Endothelial cell of umbilical vein (primary cell): Measurements from ENCODE around the gene MCC.

Experiments used
- CTCF ChIP-seq, 2 donors: IDR thresholded peaks; 1 replicate in 1 of 2; 2 replicates in 1 of 2; pipeline ENCODE4 v1.5.1; 2011; ENCODE audit warnings: low read length in 2 of 2, mild to moderate bottlenecking in 2 of 2, moderate library complexity in 2 of 2, control low read depth in 1 of 2, inconsistent platforms in 1 of 2, low read depth in 1 of 2; ENCODE audit not compliant: insufficient read depth in 1 of 2; ENCODE audit errors: extremely low read depth in 1 of 2
- EZH2 ChIP-seq: IDR thresholded peaks from 2 replicates; pipeline ENCODE4 v1.6.1; 2012; ENCODE audit warnings: borderline replicate concordance, low read depth, mild to moderate bottlenecking, moderate library complexity, low read length, inconsistent platforms; ENCODE audit not compliant: severe bottlenecking
- GATA2 ChIP-seq: IDR thresholded peaks from 2 replicates; pipeline ENCODE4 v1.7.0; 2011; ENCODE audit warnings: low read depth, mild to moderate bottlenecking, moderate library complexity, mixed read lengths, low read length; ENCODE audit not compliant: insufficient read length, insufficient read depth
- JUN ChIP-seq: IDR thresholded peaks from 2 replicates; pipeline ENCODE4 v1.6.1; 2011; ENCODE audit warnings: borderline replicate concordance, low read depth; ENCODE audit not compliant: insufficient read length, insufficient read depth
- MAX ChIP-seq: IDR thresholded peaks from 2 replicates; pipeline ENCODE4 v1.6.1; 2011; ENCODE audit not compliant: insufficient read depth, insufficient read length
- MYC ChIP-seq: IDR thresholded peaks from one replicate; pipeline ENCODE4 v1.6.1; 2011; ENCODE audit warnings: mild to moderate bottlenecking, low read depth, low read length
- POLR2A ChIP-seq: IDR thresholded peaks from 2 replicates; pipeline ENCODE4 v1.6.1; 2012; ENCODE audit warnings: low read depth, mild to moderate bottlenecking, control low read depth, low read length
- POLR2AphosphoS5 ChIP-seq: IDR thresholded peaks from 2 replicates; pipeline ENCODE4 v1.6.1; 2012; ENCODE audit warnings: low read depth, mild to moderate bottlenecking, control low read depth, low read length, moderate library complexity; ENCODE audit not compliant: insufficient read depth

- no peak for TF ChIP-seq EZH2
- no peak for TF ChIP-seq CTCF (IDR thresholded peaks at IDR 0.05; ENCODE audit: extremely low read depth in 1 of 2, insufficient read depth in 1 of 2, low read depth in 1 of 2, low read length in 2 of 2)
- TF ChIP-seq POLR2A = no peak
- TF ChIP-seq POLR2AphosphoS5 = no peak
- no peak for TF ChIP-seq MAX
- TF ChIP-seq MYC = no peak
- no peak for TF ChIP-seq JUN
- TF ChIP-seq GATA2 = no peak
Measured at GRCh38 chr5:113176734-113177133, 311.5 kb downstream of the MCC start.
